GM18858 (cell line): ENCODE results near the gene SORCS1.

Experiments
- ATAC-seq: cut with Tn5 transposase; IDR thresholded peaks from one replicate; pipeline ENCODE4 v1.9.1; 2021; ENCODE audit not compliant: unreplicated experiment

The SORCS1 gene

DNA sequence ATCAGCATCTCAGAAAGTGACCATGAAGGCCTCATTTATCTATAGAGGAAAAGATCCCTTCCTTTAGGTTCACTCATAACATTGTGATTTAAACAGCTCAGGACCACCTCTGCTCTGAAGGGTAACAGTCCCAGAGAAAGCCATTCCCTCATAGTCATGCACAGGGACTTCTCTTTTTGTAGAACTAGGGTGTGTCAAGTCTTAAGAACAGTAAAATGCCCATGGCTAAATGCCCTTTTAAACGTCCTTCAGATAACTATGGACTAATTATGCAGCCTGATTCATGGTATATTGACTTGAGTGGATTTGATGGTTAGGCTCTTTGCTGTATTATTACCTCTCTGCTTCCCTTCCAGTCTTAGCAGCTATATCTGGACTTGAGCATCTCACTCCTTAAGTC is 337.8 kb downstream of the SORCS1 start:
- no peak for ATAC-seq

DNA sequence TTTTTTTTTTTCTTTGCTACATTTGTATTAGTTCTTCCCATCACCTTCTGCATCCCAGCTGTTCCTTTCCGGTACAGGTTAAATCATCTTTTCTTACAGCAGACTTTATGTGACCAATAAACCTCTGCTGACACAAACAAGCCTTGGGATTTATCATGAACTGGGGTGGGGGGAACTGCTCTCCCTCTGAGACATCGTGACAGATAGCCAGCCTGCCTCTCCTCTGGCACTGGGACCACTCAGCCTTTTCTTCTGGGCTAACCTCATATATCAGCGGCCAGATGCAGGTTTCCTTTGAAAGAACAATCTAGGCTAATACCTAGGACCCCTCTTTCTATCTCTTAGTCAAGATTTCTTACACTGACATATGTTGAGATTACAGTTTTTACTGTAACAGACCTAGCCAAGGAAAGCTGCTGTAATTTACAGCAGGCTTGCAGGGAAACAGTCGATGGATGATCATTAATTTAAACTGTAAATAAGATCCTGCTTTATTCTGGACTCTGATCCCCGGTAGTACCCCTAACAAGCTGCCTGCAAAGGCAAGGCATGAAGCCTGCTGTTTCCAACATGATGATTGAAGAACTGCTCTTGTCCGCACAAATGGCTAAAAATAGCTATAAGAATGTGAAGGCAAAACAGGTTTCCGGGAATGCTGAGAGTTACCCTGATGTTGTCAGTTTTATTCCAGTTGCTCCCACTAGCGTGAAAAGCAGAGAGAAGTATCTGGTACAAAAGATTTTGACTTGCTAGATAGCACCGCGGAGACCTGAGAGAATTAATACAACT is 338.7 kb downstream of the SORCS1 start:
- ATAC-seq = no peak

DNA sequence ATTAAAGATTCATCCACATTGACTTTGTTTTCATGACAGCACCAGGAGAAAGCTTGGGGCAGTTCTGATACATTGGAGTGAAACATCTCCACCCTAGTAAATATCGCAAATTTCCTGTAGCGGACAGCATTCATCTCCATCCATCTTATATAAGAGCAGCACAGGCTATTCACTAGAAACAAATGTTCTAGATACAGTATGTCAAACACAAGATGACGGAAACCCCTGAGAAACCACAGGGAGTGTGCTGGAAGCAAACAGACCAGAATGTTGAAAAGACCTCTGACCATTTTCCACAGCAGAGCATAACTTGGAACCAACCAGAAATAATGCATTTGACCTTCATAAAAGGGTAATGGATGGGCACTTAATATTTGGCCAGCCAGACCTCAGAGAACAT is 343.9 kb downstream of the SORCS1 start:
- no peak for ATAC-seq

DNA sequence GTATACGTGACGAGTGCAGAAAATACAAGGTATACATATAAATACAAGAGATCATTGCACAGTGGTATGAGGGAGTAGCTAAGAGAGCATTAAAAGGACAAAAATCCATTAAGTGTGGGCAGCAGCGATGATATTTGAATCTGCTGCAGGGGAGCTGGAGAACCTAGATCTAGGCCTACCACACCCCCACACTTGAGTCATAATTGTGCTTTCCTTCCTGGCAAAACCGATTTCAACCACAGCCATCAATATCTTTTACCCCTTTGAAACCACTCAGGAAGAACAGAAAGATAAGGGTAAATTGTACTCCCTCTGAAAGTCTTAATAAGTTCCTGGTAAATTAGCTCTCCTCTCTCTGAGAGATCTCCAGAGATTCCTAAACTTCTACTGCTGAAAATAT is 345.0 kb downstream of the SORCS1 start:
- ATAC-seq = no peak

GRCh38 chr10:106816318-106817085 is 348.0 kb downstream of the SORCS1 start:
- no peak for ATAC-seq

- ATAC-seq = peak; percentile 64
Observed at GRCh38 chr10:106815427-106816043, 349.0 kb downstream of the SORCS1 start.

DNA sequence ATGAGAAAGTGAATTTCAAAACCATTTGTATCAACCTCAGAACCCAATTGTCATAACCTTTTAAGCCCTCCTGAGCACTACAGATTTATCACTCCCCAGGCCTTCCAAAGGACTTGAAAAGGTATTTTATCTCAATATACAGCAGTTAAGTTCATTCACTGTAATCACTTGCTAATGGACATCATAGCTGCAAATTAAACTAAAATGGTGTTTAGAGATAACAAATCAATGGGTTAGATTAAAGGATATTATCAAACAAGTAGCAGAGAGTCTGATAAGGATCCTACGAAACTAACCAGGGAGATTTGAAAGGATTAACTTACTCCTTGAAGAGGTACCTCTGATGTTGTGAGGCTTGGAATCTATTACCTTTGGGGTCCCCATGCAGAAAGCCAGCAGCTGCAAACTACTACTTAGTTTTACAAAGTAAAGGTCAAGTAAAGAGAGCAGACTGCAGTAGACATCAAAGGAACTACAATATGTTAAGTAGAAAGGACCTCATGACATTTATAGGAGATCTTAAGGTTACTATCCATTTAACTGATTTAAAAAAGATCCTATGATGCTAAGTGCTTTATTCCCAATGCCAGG is 359.4 kb downstream of the SORCS1 start:
- ATAC-seq = no peak

- no peak for ATAC-seq
Observed at GRCh38 chr10:106802949-106803348, 361.6 kb downstream of the SORCS1 start.

- no peak for ATAC-seq
Observed at GRCh38 chr10:106799776-106800175, 364.7 kb downstream of the SORCS1 start.

- ATAC-seq = peak; percentile 93
Observed at GRCh38 chr10:106795619-106796018, 368.9 kb downstream of the SORCS1 start.

GRCh38 chr10:106793617-106794016 is 370.9 kb downstream of the SORCS1 start:
- ATAC-seq = no peak

DNA sequence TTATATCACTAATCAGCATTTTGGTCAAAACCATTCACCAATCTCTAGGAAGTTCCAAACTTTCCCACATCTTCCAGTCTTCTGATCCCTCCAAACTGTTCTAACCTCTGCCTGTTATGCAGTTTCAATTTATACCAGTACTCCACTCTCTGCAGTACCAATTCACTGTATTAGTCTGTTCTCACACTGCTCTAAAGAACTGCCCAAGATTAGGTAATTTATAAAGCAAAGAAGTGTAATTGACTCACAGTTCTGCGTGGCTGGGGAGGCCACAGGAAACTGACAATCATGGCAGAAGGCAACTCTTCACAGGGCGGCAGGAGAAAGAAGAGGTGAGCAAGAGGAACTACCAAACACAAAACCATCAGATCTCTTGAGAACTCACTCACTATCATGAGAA is 374.9 kb downstream of the SORCS1 start:
- ATAC-seq = no peak

- no peak for ATAC-seq
Observed at GRCh38 chr10:106788982-106789381, 375.5 kb downstream of the SORCS1 start.

- no peak for ATAC-seq
Observed at GRCh38 chr10:106785528-106785927, 379.0 kb downstream of the SORCS1 start.

DNA sequence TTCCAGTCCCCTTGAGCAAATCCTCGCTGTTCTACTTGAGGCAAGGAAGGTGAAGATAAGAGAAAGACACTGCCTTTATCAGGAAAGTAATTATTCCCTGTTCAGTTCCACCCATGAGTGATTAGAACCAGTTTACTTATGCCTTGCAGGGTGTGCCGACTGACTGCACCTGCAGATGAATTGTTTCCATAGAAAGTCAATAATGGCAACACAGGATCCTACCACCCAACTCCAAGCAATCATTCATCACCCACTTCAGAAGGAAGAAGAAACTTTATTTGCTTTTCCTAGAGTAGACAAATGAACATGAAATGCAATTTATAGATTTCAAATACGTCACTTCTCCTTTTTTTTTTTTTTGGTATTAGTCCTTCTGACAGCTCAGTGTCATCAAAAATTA is 383.9 kb downstream of the SORCS1 start:
- no peak for ATAC-seq

GRCh38 chr10:106777841-106778240 is 386.7 kb downstream of the SORCS1 start:
- ATAC-seq = no peak

GRCh38 chr10:106775127-106775526 is 389.4 kb downstream of the SORCS1 start:
- ATAC-seq = no peak

GRCh38 chr10:106772957-106773356 is 391.5 kb downstream of the SORCS1 start:
- ATAC-seq = no peak

DNA sequence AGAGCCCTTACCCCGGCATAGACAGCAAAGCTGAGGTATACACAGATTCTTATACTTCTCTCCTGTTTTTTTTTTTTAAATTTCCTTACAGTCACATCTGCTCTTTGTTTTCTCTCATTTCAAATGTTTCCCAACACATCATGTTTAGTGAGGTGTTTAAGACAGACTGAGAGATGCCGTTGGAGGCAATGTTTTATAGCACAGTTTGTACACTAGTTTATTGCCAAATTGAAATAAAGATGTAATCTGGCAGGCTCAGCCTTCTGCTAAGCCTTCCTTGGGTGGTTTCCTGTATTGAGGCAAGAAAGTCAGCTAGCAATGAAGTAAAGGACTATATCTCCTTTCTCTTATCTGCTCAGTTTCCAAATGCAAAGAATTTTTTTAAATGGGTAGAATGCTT is 393.4 kb downstream of the SORCS1 start:
- no peak for ATAC-seq

DNA sequence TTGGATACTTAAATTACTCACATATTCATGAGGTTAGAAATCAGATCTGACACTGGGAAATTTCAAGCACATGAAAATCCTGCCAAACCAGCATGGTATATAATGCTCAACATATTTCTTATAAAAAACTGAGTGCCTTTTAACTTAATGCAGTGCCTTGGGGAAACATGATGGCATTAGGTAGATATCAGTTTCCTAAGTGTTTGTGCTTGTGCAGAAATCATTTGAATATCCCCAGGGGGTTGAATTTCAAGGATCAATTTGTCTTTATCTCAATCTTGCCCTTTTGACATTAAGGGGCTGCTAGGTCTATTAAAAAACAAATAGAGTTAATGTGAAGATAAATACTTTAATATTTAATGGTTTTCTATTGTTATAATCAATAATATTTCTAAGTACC is 396.3 kb downstream of the SORCS1 start:
- ATAC-seq = no peak

DNA sequence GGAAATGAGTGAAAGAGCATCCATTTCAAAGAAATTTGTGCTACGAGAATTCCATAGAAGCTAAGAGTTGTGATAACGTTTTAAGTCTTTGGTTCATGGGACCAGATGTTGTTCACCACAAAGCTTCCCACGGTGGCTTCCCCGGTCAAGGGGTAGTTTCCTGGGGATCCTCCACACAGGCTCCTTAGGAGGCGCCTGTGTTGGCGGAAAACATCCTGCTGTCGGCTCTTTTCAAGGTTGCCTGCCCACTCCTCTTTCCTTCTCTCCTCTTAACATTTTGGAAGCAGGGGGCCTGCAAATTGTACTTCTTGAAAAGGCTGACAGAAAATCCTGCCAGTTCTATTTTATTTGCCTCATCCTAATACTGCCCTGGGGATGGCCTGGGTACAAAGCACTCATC is 398.6 kb downstream of the SORCS1 start:
- ATAC-seq = no peak
